ENCODE results near the gene NR6A1. TPM values are rescaled to one million over a fixed set of nuclear protein-coding genes. Genes with fewer than 3 reads are reported as not detected.

Gene NR6A1
- total and polyA plus RNA-seq, 2 of the 8 experiments (the other 6 are each of a cell fraction or from before 2014, with no cell fraction given) = 93.2 to 237 TPM

DNA sequence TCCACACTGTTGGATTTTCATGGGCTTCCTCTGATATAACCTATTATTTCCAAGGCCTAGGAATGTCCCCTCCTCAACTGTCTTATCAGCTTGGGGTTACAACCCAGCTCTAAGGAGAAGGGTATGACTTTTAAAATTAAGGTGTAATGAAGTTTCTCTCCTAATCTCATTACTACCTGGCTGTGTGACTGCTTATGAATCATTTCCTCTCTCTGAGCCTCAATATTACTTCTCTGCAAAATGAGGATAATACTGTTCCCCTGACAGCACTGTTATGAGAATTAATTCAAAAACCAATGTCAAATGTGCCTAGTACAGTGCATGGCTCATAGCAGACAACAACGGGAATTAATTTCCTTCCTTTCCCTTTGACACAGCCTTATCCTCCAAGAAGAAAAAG lies 118.9 kb downstream of the NR6A1 start:
- Histone ChIP-seq H3K4me3 (ENCODE audit: extremely low read depth in 1 of 4, insufficient read depth in 2 of 4, low read depth in 3 of 4, low read length in 4 of 4) (no peak overlapping the region), H3K56ac (replicated peaks; ENCODE audit: insufficient read length, low read depth, low read length) (no peak overlapping the region), H3K27ac (ENCODE audit: low read depth, low read length) (no peak overlapping the region), H3K79me2 (ENCODE audit: control insufficient read depth in 1 of 2, insufficient read depth in 2 of 2, low read length in 2 of 2) (peaks cover 0 to 95% of the 10 kb centered on the region in 2 experiments; a peak in 2 of 4 replicates), H3K23ac (ENCODE audit: insufficient read length) (no peak overlapping the region), H2AFZ (ENCODE audit: low read length) (no peak overlapping the region), H3K18ac (ENCODE audit: extremely low read depth, low read length) (no peak overlapping the region), H3K4ac (replicated peaks; ENCODE audit: insufficient read length, low read depth, low read length) (no peak overlapping the region), H3K27me3 (replicated peaks in 1 of 4; ENCODE audit: control insufficient read depth in 3 of 4, extremely low read depth in 1 of 4, insufficient read depth in 3 of 4, low read length in 3 of 4) (no peaks in the 10 kb centered on the region), H2BK5ac (ENCODE audit: low read depth, low read length) (no peak overlapping the region), H2BK120ac (replicated peaks; ENCODE audit: low read depth, low read length) (no peak overlapping the region), H4K8ac (ENCODE audit: extremely low read depth, insufficient read depth, low read length) (no peak overlapping the region), H4K91ac (replicated peaks; ENCODE audit: insufficient read length, low read length) (no peak overlapping the region), H2BK15ac (ENCODE audit: low read length) (no peak overlapping the region), H3K4me2 (ENCODE audit: insufficient read depth in 1 of 2, low read depth in 2 of 2, low read length in 2 of 2) (no peak overlapping the region), H4K20me1 (replicated peaks in 1 of 2; ENCODE audit: control insufficient read depth in 1 of 2, insufficient read depth in 2 of 2, low read length in 2 of 2) (peaks cover 1 to 6% of the 10 kb centered on the region in 2 experiments), H3K9me3 (ENCODE audit: insufficient read depth in 2 of 2, low read depth in 1 of 2, low read length in 1 of 2) (no peaks in the 10 kb centered on the region), H3K23me2 (ENCODE audit: low read depth, low read length) (no peaks in the 10 kb centered on the region; the same call in 1 of the 2 replicates), H3K9ac (replicated peaks in 1 of 4; ENCODE audit: extremely low read depth in 1 of 4, low read depth in 3 of 4, low read length in 3 of 4) (no peak overlapping the region), H3K4me1 (replicated peaks in 1 of 4; ENCODE audit: control insufficient read depth in 3 of 4, insufficient read depth in 4 of 4, low read length in 3 of 4) (no peaks in the 10 kb centered on the region), H3K14ac (ENCODE audit: insufficient read length) (no peak overlapping the region), H3K36me3 (ENCODE audit: control insufficient read depth in 2 of 4, insufficient read depth in 4 of 4, low read length in 3 of 4) (no peaks in the 10 kb centered on the region), H3K79me1 (ENCODE audit: low read depth, low read length) (no peaks in the 10 kb centered on the region; the same call in 1 of the 2 replicates), H2BK12ac (ENCODE audit: low read depth, low read length) (no peak overlapping the region), H2BK20ac (ENCODE audit: low read length) (no peak overlapping the region), H2AK5ac (ENCODE audit: low read depth, low read length) (no peak overlapping the region), H4K5ac (ENCODE audit: insufficient read length, low read depth, low read length) (no peak overlapping the region)
- DNase-seq (ENCODE audit: low read depth in 1 of 2, low spot score in 2 of 2) (no peak), FAIRE-seq (no peak)
- 82% methylated on average over 1 of the region's 1 CpG; no CpG with 5 or more reads in 1 of the 2 experiments for WGBS, 2 experiments (ENCODE audit: extremely low coverage in 1 of 2, insufficient coverage in 1 of 2, insufficient read length in 1 of 2, insufficient replicate concordance in 2 of 2, low coverage in 1 of 2, low lambda C conversion rate in 2 of 2, missing lambda C conversion rate in 1 of 2)
- TF ChIP-seq POLR2AphosphoS5 (IDR thresholded peaks at IDR 0.05; ENCODE audit: low read depth, low read length) = no peak
- TF ChIP-seq, protein P1, sequence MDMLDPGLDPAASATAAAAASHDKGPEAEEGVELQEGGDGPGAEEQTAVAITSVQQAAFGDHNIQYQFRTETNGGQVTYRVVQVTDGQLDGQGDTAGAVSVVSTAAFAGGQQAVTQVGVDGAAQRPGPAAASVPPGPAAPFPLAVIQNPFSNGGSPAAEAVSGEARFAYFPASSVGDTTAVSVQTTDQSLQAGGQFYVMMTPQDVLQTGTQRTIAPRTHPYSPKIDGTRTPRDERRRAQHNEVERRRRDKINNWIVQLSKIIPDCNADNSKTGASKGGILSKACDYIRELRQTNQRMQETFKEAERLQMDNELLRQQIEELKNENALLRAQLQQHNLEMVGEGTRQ (IDR thresholded peaks at IDR 0.05; ENCODE audit: low read length) = no peak
- no peak for TF ChIP-seq RAD21 (IDR thresholded peaks at IDR 0.05 in 1 of 2, conservative IDR thresholded peaks at IDR 0.05 in 1 of 2; ENCODE audit: low read depth in 2 of 2, low read length in 2 of 2)
- TF ChIP-seq POU5F1 (IDR thresholded peaks at IDR 0.05; ENCODE audit: low read depth, low read length) = no peak
- TF ChIP-seq, protein P2, sequence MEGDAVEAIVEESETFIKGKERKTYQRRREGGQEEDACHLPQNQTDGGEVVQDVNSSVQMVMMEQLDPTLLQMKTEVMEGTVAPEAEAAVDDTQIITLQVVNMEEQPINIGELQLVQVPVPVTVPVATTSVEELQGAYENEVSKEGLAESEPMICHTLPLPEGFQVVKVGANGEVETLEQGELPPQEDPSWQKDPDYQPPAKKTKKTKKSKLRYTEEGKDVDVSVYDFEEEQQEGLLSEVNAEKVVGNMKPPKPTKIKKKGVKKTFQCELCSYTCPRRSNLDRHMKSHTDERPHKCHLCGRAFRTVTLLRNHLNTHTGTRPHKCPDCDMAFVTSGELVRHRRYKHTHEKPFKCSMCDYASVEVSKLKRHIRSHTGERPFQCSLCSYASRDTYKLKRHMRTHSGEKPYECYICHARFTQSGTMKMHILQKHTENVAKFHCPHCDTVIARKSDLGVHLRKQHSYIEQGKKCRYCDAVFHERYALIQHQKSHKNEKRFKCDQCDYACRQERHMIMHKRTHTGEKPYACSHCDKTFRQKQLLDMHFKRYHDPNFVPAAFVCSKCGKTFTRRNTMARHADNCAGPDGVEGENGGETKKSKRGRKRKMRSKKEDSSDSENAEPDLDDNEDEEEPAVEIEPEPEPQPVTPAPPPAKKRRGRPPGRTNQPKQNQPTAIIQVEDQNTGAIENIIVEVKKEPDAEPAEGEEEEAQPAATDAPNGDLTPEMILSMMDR (IDR thresholded peaks at IDR 0.05; ENCODE audit: control extremely low read depth in 1 of 3, insufficient read depth in 1 of 3, low read depth in 1 of 3, low read length in 3 of 3) = no peak
- no peak for TF ChIP-seq SUZ12 (IDR thresholded peaks at IDR 0.05; ENCODE audit: low read length)
- TF ChIP-seq SRF (IDR thresholded peaks at IDR 0.05; ENCODE audit: low read depth, low read length) = no peak
- ChIA-PET CTCF (ENCODE audit: partially characterized antibody) (interaction anchor here (1.3 to 3.4 kb wide), 4 partner anchors 11 to 100 kb away, joined by 3 to 22 read pairs (median 6); no protein-coding TSS in a partner anchor), POLR2A (ENCODE audit: partially characterized antibody) (interaction anchor here (0.9 to 1.2 kb wide), 2 partner anchors 8 to 18 kb away, joined by 3 to 6 read pairs; no protein-coding TSS in a partner anchor)

Data from H1 (cell line).